ENCODE measurements around the gene AKT2. TPM values are rescaled to one million over a fixed set of nuclear protein-coding genes. Genes with fewer than 3 reads are reported as not detected.

AKT2 gene
- total RNA-seq, 1 donor from 2014 or later: 200 TPM

DNA sequence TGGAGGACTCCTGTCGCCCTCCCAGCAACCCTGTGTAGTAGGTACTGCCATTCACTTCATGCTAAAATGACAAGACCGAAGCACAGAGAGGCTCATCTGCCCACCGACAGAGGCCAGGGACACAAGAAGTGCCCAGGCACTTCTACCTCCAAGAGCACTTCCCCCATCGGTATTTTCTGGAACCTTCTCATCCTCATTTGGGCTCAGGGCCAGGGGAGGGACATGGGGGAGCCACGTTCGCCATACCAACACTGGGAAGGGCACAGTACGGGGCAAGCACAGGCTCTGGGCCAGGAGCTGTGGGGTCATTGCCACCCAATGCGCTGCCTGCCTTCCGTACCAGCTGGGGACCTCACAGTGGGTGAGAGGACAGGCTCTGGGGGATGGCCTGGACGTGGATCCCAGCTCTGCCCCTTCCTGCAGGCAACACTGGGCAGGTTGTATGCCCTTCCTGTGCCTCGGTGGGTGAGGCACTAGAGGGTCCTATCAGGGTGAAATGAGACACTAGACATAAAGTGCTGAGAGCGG, 37.3 kb downstream of the AKT2 start:
- H3K36me3 Mint-ChIP-seq: peaks cover 10% of the 10 kb centered on the region

DNA sequence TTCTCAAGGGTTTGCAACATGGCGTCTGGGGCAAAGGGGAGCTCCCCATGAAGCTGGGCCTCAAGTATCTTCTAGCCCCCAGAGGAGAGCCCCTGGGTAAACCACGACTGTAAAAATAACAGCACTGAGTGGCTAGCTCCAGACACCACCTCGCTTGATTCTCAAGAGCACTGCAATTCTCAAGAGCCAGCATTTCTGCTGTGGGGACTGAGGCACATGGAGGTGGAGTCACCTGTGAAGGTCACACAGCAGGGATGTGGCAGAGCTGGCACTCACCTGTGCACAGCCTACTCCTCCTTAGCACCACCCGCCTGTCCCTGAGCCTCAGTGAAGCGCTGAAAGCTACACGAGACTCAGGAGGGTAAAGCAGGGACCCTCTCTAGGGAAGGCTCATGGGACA, 38.0 kb downstream of the AKT2 start:
- peaks cover 16% of the 10 kb centered on the region for H3K4me1 Mint-ChIP-seq
- no peaks in the 10 kb centered on the region for H3K27me3 Mint-ChIP-seq (ENCODE audit: low read depth)
- H3K9me3 Mint-ChIP-seq: no peaks in the 10 kb centered on the region
- no peak for DNase-seq (ENCODE audit: low spot score in 2 of 2, unreplicated experiment in 2 of 2)
- TF ChIP-seq, protein P1, sequence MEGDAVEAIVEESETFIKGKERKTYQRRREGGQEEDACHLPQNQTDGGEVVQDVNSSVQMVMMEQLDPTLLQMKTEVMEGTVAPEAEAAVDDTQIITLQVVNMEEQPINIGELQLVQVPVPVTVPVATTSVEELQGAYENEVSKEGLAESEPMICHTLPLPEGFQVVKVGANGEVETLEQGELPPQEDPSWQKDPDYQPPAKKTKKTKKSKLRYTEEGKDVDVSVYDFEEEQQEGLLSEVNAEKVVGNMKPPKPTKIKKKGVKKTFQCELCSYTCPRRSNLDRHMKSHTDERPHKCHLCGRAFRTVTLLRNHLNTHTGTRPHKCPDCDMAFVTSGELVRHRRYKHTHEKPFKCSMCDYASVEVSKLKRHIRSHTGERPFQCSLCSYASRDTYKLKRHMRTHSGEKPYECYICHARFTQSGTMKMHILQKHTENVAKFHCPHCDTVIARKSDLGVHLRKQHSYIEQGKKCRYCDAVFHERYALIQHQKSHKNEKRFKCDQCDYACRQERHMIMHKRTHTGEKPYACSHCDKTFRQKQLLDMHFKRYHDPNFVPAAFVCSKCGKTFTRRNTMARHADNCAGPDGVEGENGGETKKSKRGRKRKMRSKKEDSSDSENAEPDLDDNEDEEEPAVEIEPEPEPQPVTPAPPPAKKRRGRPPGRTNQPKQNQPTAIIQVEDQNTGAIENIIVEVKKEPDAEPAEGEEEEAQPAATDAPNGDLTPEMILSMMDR (IDR thresholded peaks at IDR 0.05; ENCODE audit: unreplicated experiment): no peak
- no peak overlapping the region for H3K4me3 Mint-ChIP-seq
- peaks cover 10% of the 10 kb centered on the region for H3K36me3 Mint-ChIP-seq
- no peak overlapping the region for H3K27ac Mint-ChIP-seq

More for the DNA sequence above, 37.3 kb downstream of the AKT2 start:
- Mint-ChIP-seq H3K27ac (no peak overlapping the region), H3K4me1 (peaks cover 16% of the 10 kb centered on the region), H3K9me3 (no peaks in the 10 kb centered on the region), H3K4me3 (no peak overlapping the region), H3K27me3 (ENCODE audit: low read depth) (no peaks in the 10 kb centered on the region)
- no peak for DNase-seq (ENCODE audit: low spot score in 2 of 2, unreplicated experiment in 2 of 2)
- TF ChIP-seq, protein P1 (IDR thresholded peaks at IDR 0.05; ENCODE audit: unreplicated experiment): no peak

DNA sequence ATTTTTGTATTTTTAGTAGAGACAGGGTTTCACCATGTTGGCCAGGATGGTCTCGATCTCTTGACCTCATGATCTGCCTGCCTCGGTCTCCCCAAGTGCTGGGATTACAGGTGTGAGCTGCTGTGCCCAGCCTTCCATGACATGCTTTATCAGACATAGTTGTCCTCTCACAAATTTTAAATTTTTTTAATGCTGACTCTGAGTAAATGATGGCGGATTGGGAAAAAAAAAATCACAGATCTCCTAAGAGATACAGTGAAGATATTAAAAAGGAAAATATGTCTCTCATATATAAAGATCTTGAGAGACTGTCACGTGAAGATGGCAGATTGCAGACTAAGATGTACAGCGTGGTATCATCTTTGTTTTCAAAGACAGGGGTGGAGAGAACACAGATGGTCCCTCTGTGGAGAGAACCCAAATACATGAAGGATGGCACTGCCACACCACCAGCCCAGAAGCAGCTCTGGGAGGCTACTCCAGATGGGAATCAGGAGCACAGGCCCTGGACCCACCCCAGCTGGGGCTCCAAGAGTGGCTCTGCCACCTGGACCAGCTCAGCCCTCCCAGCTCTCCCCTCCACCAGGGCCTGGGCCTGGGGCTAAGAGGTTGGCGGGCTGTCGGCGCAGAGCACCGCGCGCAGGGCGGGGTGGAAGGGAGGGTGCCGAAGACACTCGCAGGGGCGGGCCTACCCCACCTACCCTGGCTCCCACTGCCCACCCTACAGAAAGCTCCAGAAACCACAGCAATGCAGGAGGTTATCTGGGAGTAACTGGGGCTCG, 38.7 kb downstream of the AKT2 start:
- TF ChIP-seq, protein P1 (IDR thresholded peaks at IDR 0.05; ENCODE audit: unreplicated experiment): no peak
- no peak overlapping the region for H3K4me3 Mint-ChIP-seq
- H3K9me3 Mint-ChIP-seq: no peaks in the 10 kb centered on the region
- no peaks in the 10 kb centered on the region for H3K27me3 Mint-ChIP-seq (ENCODE audit: low read depth)
- no peak for DNase-seq (ENCODE audit: low spot score in 2 of 2, unreplicated experiment in 2 of 2)
- H3K27ac Mint-ChIP-seq: no peak overlapping the region
- H3K36me3 Mint-ChIP-seq: peaks cover 9% of the 10 kb centered on the region
- H3K4me1 Mint-ChIP-seq: peaks cover 16% of the 10 kb centered on the region

DNA sequence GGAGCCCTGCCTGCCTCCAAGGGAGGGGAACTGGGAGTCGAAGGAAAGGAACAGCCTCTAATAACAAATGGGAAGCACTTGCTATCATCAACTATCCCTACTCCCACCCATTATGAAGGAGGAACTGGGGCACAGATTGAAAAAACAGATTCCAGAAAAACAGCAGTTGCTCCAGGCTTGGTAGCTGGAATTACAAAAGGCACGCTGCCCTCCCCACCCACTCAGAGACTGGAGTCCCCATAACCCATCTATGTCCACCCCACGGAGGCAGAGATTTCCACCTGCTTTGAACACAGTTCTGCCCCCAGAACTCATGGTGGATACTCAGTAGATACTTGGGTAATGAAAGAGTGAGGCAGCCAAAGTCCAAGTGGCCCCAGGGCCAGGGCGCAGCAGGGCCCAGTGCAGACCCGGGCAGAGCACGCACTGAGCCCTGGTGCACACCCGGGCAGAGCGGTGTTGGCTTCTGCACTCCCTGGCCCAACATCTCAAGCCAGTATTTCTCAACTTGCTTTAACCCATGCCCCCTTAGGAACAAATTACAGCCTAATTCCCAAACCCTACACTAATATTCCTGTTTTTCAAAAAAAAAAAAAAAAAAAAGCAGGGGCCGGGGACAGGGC, 39.5 kb downstream of the AKT2 start:
- DNase-seq (ENCODE audit: low spot score in 2 of 2, unreplicated experiment in 2 of 2): no peak
- Mint-ChIP-seq H3K27ac (peak overlapping the region; percentile 36), H3K4me1 (peaks cover 16% of the 10 kb centered on the region), H3K27me3 (ENCODE audit: low read depth) (no peaks in the 10 kb centered on the region), H3K4me3 (no peak overlapping the region), H3K36me3 (peaks cover 12% of the 10 kb centered on the region), H3K9me3 (no peaks in the 10 kb centered on the region)
- TF ChIP-seq, protein P1 (IDR thresholded peaks at IDR 0.05; ENCODE audit: unreplicated experiment): no peak

DNA sequence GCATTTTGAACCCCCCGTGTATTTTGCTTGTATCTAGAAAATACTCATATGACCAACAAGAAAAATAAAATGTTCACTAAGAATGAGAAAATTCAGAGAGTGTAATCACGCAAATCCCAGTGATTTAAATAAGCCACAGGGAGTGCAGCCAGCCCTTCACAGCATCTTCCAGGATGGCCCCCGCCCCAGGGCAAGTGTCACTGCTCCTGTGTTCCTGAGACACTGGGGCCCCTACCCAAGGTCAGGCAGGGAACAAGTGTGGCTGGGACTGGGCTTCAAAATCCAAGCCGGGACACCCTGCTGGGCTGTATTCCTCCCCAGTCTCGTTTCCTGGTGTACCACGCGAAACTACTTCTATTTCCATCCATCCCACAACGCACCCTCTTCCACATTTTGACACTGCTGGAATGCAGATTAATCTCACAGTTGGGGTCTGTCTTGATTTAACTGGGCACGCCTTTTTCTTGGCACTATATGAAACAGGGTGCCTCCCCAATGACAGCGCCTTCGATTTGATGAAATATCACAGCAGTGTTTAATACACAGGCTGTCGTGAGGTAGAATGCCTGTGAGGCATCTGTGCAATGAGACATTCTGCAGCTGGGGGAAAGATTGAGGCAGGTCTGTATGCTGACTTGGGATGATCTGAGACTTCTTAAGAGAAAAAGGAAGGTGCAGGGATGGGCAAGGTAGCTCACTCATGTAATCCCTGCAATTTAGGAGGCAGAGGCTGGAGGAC, 40.4 kb downstream of the AKT2 start:
- H3K9me3 Mint-ChIP-seq: no peaks in the 10 kb centered on the region
- no peak for DNase-seq (ENCODE audit: low spot score in 2 of 2, unreplicated experiment in 2 of 2)
- H3K27ac Mint-ChIP-seq: peak overlapping the region; percentile 36
- no peaks in the 10 kb centered on the region for H3K27me3 Mint-ChIP-seq (ENCODE audit: low read depth)
- H3K4me1 Mint-ChIP-seq: peaks cover 16% of the 10 kb centered on the region
- TF ChIP-seq, protein P1 (IDR thresholded peaks at IDR 0.05; ENCODE audit: unreplicated experiment): no peak
- H3K36me3 Mint-ChIP-seq: peaks cover 8% of the 10 kb centered on the region
- H3K4me3 Mint-ChIP-seq: no peak overlapping the region
